Activated CD4-positive, alpha-beta T cell treated with anti-CD3 and anti-CD28 coated beads for 1 hour (primary cell): ENCODE data around the gene TMEM161A.
A peak's percentile ranks its signal among the peaks of the same experiment; 100 is the strongest.
"Not testable (repeated sequence)": the region's sequence is repeated elsewhere in the genome, so short reads cannot be mapped to it uniquely, and the experiment has no call there.

Source experiments
- DNase-seq: peaks from one replicate; pipeline ENCODE4 v3.0.0-alpha.2; 2020

TMEM161A gene

DNA sequence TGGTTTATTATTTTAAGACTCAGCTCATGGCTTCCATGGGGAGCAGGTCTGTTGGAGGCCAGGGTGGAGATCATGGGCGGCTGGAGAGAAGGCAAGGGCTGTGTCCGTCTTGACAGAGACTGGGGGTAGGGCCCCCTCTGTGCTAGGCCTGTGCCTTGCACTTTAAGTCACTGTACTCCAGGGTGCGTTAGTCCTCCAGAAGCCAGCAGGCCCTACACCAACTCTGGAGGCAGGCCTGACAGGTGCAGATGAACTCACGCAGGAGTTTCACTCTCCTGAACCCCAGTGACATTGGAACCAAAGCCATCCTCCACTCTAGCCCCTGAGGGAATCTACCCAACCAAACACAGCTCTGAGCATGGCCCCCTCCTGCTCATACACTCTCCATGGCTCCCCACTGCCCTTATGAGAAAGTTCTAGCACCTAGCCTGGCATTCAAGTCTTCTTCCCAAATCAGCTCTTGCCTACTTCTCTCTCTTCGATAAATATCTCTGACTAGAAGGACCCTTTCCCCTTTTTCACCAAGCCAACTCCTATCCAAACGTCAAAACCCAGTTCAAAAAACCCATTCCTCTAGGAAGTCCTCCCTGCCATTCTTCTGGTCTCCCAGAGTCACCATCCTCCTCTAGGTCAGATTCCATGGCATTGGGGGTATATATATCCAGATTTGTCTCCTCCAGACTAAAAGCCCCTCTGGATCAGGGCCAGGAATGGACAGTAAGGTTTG, 16.7 kb upstream of the TMEM161A start:
- DNase-seq = no peak

DNA sequence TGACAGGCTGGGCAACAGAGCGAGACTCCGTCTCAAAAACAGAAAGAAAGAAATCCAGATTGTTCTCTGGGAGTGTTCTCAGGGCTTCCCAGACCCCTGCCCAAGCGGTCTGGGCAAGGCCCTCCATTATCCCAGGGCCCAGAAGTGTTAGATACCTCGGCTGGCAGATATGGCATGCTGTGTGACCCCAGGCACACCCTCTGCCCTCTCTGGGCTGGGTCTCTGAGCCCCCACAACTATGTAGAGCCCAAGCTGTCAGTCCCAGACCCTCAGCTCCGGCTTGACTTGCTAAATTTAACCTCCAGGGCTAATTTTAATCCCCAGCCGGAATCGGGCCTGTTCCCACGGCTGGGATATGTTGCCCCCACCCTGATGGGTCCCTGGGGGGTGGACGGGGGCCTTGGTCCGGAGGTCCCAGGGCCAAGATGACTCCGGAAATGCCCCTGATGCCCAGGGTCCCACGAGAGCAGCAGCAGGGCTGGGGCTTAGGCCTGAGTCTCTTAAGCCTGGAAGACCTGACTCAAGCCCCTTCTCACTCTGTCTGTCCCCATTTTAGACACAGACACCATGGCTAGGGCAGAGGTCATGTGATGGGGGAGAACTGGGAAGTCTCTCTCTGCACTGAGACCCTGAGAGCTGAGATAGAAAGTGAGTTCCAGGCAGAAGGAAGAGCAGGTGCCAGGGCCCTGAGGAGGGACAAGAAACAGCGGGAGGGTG, 14.5 kb upstream of the TMEM161A start:
- DNase-seq = no peak

DNA sequence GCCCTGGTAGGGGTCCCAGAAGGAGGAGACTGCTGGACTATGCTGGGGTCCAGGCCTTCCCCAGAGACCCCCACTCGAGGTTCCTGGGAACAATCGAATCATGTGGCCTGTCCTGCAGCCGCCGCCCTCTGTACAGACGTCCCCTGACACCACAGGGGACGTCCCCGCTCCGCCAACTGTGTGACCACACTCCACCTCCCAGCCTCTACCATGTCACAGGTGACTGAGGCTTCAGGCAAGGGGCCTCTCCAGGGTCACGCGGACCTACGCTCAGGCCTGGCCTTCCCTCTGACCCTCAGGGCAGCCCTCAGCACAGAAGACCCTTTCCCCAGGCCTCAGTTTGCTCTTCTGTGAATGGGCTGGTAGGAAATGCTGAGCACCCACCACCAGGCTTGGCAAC, 13.1 kb upstream of the TMEM161A start:
- no peak for DNase-seq

DNA sequence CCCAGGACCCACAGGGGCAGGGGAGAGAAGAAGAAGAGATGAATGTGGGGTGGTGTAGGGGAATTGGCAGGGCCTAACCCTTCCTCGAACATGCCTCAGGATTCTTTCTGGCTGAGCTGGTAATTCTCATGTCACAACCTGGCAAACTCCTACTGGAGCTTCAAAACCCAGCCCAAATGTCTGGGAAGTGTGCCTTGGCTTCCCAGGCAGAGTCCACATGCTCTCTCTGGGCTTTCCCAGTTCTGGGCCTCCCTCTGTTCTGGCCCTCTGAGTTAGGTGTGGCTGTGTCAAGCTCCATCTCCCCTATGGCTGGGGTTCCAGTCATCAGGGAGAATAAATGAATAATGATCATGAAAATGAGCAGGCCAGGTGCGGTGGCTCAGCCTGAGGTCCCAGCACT, 11.2 kb upstream of the TMEM161A start:
- no peak for DNase-seq

DNA sequence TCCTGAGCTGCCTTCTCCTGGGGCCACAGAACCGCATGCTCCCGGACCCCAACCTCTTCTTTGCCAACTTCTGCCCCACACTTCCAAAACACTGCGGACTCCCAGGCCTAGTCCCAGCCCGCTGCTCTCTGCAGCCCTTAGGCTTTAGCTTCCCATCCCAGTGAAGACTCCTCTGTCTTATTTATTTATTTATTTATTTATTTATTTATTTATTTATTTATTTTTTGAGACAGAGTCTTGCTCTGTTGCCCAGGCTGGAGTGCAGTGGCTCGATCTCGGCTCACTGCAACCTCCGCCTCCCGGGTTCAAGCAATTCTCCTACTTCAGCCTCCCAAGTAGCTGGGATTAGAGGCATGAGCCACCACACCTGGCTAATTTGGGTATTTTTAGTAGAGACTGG, 10.2 kb upstream of the TMEM161A start:
- DNase-seq = not testable (repeated sequence)

DNA sequence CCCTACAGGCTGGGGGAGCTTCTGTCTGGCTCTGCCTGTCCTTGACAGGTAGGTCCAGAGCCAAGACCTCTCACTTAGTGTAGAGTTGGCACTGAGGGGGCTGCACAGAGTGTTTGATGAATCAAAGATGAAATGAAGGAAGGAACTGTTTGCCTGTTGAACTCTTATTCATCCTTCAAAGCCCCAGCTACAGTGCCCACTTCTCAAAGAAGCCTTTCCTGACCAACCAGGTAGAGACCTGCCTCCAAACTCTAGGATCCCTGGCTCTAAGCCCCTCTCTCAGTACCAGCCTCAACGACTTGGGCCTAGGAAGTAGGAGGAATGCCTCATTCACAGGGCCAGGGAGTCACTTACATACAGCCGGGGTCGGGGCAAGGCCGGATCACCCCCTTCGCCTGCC, 9.1 kb upstream of the TMEM161A start:
- DNase-seq = no peak

DNA sequence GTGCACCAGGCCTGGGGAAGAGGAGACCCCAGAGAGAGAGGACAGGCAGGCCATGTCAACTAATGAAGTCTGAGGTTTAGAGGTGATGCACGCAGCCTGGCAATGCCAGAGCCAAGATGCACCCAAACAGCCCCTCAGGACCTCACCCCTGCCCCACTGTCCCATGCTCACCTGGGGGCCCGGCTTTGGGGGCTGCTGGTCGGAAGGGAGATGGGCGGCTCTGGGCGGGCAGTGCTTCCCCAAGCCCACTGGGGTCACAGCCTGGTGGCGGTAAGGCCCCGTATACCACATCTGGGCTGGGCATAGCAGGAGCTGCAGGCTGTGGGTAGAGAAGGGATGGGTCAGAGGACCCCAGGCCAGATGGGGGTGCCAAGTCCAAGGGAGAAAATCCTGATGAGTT, 8.6 kb upstream of the TMEM161A start:
- DNase-seq = no peak

DNA sequence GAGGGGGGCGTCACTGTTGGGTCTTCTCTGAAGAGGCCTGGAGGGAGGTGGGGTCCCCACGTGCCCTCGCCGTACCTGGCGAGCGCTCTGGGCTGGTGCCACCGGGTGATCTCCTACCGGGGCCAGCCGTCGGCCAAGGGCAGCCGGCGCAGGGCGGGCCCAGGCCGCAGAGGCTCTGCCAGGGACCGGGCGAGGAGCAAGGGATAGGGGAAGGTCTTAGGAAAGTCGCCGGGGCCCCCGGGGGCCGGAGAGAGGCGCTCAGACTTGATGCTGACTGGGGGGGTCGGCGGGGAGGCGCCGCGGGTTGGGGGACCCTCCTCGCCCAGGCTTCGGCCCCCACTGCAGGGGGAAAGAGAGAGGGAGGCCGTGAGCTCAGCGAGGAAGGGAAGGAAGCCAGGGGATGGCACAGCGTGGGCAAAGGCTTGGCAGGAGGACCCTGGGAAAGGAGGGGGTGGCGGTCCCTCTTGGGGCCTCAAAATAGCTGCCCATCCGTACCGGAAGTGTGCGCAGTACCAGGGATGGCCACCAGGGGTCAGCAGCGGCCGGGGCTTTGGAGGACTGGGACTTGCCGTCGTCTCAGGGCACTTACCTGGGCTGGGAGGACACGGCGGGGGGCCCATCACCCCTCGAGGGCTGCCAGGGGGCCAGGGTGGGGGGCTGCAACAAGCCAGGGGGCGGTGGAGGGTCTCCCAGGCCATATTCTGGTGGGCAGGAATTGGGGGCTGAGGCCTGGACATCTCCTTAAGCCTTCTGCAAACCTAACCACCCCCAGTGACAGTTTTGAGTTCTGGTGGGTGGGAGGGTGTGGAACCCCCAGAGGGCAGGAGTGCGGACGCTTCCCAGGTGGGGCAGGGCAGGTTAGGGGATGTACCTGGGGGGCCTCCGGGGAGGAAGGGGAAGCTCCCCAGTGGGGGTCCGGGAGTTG, 7.7 kb upstream of the TMEM161A start:
- peak; percentile 75 for DNase-seq

DNA sequence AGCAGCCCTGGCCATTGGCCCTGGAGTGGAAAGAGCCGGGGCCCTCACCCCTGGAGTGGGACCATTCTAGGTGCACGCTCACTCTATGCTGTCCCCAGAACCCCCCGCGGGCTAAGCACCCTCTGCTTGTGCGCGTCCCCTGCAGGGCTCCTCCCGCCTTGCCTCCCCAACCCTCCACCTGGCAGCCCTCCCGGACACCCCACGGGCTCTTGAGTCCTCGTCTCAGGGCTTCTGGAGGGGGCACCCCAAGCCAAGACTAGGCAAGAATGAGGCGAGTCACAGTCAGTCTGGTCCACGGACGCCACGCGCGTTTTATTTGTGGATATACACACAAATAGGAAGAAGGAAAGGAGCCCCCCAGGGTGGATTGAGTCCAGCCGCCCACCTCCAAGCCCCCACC, 7.0 kb upstream of the TMEM161A start:
- no peak for DNase-seq

DNA sequence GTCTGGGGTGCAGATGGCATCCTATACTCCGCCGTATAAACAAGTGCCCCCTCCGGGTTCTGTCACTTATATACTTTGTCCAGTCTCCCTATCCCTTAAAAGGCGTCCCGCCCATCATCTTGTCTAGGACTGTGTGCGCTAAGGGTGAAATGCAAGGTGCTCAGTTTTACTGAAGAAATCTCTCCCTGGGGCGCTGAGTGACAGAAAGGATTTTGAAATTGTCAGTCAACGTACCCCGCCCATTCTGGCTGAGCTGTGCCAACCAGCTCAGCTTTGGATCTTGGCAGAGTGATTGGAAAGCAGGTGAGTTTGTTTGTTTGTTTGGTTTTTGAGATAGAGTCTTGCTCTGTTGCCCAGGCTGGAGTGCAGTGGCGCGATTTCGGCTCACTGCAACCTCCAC, 4.1 kb upstream of the TMEM161A start:
- DNase-seq = no peak

DNA sequence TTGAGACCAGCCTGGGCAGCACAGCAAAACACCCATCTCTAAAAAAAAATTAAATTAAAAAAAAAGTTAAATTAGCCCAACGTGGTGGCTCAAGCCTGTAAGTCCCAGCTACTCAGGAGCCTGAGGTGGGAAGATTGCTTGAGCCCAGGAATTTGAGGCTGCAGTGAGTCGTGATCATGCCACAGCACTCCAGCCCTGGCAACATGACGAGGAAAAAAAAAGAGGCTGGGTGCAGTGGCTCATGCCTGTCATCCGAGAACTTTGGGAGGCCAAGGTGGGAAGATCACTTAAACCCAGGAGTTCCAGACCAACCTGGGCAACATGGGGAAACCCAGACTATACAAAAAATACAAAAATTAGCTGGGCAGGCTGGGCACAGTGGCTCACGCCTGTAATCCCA, 2.2 kb upstream of the TMEM161A start:
- no peak for DNase-seq

DNA sequence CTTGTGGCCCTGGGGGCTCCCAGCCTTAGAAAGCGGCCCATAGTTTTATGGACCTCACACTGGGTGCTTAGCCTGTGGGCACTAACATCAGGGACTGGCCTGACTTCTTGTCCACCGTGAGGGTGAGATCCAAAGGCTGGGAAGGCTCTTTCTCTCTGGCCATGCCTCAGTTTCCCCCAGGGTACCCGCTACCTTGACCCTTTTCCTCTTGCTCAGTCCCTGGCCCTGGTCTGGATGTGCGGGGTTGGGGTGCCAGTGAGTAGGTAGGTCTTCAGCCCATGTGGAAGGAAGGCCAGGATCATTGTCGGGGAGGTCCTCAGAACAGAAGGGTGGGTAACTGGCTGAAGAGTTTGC, 1.6 kb upstream of the TMEM161A start:
- DNase-seq = no peak

DNA sequence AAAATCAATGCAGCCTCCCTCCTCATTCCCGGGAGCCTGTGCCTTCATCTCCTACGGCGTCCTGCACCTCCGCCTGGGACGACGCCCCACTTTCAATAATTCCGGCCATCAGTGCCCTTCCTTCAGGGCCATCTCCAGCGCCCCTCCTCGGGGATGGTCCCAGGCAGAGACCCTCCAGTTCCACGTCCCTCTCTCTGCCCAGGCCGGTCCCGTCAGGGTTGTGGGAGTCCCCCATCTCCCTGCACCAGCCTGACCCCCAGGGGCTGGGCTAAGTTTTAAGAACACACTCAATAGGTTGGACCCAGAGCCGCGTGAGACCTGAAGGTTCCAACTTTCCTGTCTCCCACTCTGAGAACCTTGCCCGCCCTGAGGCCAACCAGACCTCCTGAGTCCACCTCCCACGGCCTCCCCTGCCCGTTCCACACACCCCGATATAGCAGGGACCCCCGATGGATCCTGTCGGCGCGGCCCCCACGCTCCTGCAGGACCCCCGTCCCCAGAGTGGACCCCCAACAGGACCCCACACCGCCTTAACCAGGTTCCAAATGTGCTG, 646 bp downstream of the TMEM161A start:
- no peak for DNase-seq

DNA sequence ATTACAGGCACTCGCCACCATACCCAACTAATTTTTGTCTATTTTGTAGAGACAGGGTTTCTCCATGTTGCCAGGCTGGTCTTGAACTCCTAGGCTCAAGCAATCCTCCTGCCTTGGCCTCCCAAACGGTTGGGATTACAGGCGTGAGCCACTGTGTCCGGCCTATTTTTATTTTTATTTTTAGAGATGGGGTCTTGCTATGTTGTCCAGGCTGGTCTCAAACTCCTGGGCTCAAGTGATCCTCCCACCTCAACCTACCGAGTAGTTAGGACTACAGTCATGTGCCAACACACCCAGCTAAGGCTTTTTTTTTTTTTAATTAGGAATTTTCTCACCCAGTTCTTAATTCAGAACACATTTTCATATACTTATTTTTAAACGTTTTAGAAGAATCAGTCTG, 2.6 kb downstream of the TMEM161A start:
- DNase-seq = not testable (repeated sequence)

DNA sequence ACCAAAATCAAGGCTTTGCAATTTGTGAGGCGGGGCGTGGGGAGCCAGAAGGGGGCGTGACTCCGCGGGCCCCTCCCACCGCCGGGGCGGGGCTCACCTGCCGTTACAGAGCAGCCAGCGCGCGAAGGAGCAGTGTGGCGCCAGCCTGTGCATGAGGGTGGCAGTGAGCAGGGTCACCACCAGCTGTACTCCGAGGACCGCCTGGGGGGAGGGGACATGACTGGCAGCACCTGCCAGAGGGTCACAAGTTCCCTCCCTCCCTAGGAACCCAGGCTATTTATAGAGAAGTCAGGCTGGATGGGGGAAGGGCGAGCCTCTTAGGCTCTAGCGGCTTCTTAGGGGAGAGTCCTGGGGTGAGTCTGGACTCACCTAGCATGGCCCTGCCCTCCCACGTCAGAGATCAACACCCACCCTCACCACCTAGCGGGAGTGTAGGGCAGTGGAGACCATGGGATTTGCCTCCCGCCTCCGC, 3.6 kb downstream of the TMEM161A start:
- no peak for DNase-seq

DNA sequence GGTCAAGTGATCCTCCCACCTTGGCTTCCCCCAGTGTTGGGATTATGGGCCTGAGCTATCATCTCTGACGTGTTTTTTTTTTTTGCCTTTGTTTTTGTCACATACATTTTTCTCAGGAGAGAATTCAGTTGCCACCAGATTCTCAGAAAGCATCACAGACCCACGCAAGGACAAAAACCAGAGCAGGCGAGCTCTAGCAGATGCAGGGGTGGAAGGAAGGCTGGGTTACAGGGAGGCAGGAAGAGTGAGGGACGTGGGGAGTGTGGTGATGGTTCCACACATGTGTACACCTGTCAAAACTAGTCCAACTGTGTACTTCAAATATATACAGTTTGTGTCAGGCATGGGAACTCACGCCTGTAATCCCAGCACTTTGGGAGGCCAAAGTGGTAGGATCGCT, 4.3 kb downstream of the TMEM161A start:
- no peak for DNase-seq

DNA sequence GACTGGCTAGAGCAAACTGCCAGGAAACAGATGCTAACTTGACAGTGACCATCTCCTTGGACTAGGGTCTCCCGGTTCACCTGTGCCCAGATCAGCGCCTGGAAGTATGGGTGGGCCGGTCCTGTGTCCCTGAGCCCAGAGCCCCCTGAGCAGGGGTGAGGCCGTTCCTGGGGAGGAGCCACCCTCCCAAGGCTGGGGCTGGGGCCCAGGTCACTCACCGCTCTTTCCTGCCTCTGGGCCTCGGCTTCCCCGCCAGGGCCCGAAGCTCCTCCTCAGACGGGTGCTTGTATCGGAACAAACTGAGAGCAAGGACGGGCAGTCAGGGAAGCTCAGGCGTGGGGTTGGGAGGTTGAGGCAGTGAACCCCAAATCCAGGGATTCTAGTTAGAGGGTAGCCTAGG, 5.4 kb downstream of the TMEM161A start:
- no peak for DNase-seq

DNA sequence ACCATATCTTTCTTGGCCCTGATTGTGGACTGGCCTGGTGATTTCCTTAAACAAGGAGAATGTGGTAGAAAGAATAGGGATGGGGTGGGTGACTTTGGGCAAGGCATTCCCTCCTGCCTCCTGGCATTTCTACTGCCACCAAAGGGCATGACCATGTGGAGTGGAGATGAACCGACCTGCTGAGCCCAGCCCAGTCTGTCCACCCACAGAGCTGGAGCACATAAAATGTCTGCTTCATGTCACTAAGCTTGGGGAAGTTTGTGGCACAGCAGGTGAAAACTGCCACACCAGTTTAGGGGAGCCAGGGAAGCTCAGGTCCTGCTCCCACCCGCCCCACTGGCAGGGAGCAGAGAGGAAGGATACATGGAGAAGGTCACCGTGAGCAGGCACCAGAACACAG, 6.3 kb downstream of the TMEM161A start:
- no peak for DNase-seq

DNA sequence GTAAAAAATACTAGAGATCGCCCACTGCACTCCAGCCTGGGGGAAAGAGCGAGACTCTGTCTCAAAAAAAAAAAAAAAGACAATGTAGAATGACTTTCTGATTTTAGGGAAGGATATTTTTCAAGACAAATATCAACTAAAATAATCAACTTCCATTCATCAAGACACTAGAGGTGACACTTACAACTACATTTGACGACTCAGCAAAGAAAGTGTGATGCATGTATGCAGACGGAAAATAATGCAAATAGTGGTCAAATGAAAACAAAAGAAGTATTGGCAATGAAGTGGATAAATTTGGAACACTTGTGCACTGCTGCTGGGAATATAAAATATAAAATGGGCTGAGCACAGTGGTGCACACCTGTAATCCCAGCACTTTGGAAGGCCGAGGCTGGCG, 12.2 kb downstream of the TMEM161A start:
- no peak for DNase-seq

DNA sequence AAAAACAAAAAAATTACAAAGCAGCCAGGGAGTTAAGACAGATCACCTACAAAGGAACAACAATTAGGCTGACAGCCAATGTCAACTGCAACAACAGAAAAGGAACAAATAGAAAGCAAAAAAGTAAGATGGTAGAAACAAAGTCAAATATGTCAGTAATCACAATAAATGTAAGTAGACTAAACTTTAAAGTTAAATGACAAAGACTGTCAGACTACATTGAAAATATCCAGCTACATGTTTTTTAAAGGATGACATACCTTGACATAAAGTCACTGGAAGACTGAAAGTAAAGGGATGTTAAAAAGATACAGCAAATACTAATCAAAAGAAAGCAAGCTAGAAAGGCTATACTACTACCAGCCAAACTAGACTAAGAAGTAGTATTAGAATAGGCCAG, 14.9 kb downstream of the TMEM161A start:
- no peak for DNase-seq

DNA sequence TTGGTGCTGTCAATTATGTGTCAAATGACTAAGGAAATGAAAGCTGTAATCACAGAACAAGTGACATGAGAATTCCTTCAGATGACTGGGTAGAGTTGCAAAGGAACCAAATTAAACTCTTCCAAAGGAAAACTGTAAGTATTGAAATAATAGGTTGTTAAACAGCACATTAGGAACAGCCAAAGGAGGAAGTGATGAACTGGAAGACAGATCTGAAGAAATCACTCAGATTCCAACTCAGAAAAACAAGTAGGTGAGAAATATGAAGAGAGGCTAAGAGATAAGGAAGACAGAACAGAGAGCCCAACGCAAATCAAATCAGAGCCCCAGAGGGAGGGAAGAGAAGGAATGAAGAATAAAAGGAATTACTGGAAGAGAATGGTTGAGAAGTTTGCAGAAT, 15.4 kb downstream of the TMEM161A start:
- no peak for DNase-seq

DNA sequence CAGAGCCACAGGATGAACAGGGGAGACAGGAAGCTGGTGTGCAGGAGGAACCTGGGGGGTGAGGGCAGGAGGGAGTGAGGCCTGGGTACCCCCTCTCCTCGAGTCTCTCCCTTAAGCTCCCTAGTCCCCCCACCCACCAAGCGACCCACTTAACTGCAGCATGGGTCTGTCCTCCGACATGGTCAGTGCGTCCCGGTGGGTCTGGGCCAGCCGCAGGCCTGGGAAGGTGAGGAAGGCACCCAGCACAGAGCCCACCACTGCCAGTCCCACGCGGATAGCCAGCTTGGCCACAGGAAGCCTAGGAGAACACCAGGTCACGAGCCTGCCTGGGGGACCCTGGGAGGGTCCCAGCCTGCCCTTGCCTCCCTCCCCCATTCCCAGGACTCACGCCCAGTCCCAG, 16.9 kb downstream of the TMEM161A start:
- DNase-seq = no peak
